Dendritic cell treated with granulocyte-macrophage colony-stimulating factor and Interleukin-4, amounts not matched to agents 40 ng/mL and 50 ng/mL, for 4 days (primary cell): ENCODE results near the gene AP4S1.

Experiments used
- H3K27ac Mint-ChIP-seq: one replicate; pipeline ENCODE4 v1.8.0; 2022; ENCODE audit warnings: mild to moderate bottlenecking, mixed read lengths
- H3K27me3 Mint-ChIP-seq: one replicate; pipeline ENCODE4 v1.8.0; 2022; ENCODE audit warnings: mild to moderate bottlenecking, mixed read lengths
- H3K36me3 Mint-ChIP-seq: one replicate; pipeline ENCODE4 v1.8.0; 2022; ENCODE audit warnings: low read depth, mixed read lengths
- H3K4me1 Mint-ChIP-seq: one replicate; pipeline ENCODE4 v1.8.0; 2022; ENCODE audit warnings: low read depth, mixed read lengths
- H3K4me3 Mint-ChIP-seq: one replicate; pipeline ENCODE4 v1.8.0; 2022; ENCODE audit warnings: mild to moderate bottlenecking, moderate library complexity, mixed read lengths
- H3K9me3 Mint-ChIP-seq: one replicate; pipeline ENCODE4 v1.8.0; 2022; ENCODE audit warnings: mixed read lengths
- intact Hi-C: fragments of 100-400 bp; cut with micrococcal nuclease; formaldehyde crosslinking; loops from one replicate; pipeline ENCODE4 v1.15.0; 2022

Gene AP4S1

DNA sequence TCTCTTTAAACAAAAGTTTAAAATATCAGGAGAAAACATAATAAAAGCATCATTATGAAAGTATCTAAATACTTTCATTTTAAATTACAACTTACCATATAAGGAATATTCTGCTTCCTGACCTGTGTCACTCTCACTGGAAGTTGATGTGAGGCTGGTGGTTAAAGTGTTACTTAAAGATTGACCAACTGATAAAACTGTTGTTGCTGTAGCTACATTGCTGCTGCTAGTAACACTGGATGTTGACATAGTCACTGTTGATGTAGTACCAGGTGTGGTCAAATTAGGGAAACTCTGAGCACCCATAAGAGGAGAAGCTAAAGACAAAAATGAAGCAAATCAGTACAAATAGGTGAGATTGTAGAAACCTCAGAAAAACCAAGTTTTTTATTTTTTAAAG lies 102.2 kb downstream of the AP4S1 start:
- Mint-ChIP-seq H3K27me3 (no peaks in the 10 kb centered on the region), H3K4me1 (peaks cover 10% of the 10 kb centered on the region), H3K27ac (no peak overlapping the region), H3K36me3 (peaks cover 82% of the 10 kb centered on the region), H3K9me3 (no peaks in the 10 kb centered on the region), H3K4me3 (no peak overlapping the region)
- intact Hi-C loops = loop anchor here (10.0 kb wide), 1 partner anchor 227 kb away; no protein-coding TSS in a partner anchor

DNA sequence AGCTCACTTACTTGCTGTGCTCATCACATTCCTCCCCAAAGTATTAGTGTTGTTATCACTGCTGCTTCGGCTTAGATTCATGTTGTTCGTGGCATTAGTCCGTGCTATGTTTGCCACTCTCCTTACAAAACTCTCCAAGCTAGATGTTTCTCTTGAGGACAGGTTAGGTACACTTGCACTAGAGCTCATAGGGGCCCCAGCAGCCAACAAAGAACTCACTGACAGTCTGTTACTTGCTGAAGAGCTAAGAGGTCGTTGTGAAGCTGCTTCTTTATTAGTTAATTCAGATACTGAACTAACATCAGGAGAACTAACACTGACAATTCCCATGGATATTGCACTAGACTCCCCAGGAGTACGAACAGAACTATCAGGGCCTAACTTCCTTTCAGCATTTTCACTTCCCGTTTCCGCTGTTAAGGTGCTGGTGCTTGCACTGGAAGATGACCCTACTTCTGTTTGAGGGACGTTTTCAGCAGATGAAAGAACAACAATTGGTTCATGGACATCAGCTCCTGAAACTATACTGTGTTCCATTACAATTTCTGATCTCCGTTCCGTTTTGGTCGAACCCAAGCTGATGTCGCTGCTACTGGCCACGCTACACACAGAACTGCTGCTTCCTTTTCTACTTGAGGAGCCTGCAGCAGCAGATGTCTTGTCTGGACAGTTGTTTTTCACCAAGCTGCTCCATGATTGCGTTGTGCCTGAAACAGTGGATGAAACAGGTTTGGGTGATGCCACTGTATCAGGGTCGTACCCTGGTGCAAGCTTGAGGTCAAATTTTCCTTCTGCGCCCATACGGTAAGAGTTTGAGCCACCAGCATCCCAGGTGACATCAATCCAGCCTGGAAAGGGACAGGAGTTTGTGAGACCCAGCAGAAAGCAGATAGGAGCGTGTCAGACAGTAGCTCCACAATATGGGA lies 103.4 kb downstream of the AP4S1 start:
- intact Hi-C loops = loop anchor here (10.0 kb wide), 1 partner anchor 226 kb away; no protein-coding TSS in a partner anchor
- Mint-ChIP-seq H3K9me3 (no peaks in the 10 kb centered on the region), H3K27me3 (no peaks in the 10 kb centered on the region), H3K4me3 (no peak overlapping the region), H3K4me1 (peaks cover 10% of the 10 kb centered on the region), H3K36me3 (peaks cover 82% of the 10 kb centered on the region), H3K27ac (no peak overlapping the region)

DNA sequence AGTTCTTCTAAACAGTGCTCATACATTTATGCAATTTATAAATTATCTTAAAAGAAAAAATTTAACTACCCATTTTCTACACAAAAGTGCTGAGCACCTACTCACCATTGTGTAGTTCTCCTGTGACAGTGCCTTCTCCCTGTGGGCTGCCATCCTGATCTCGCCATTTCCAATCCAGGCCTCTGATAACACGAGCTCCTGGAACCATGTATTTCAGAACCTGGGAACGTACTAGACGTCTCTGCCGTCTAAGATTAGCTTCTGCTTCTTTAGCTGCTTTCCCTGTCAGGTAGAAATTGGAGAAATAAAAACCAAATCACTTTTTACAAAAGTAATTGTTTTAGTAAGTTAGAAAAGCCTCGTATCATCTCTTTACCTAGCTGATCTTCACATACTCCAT lies 107.7 kb downstream of the AP4S1 start:
- Mint-ChIP-seq H3K36me3 (peaks cover 83% of the 10 kb centered on the region), H3K27ac (no peak overlapping the region), H3K4me1 (peaks cover 10% of the 10 kb centered on the region), H3K4me3 (no peak overlapping the region), H3K27me3 (no peaks in the 10 kb centered on the region), H3K9me3 (no peaks in the 10 kb centered on the region)
- intact Hi-C loops = no loop called here

DNA sequence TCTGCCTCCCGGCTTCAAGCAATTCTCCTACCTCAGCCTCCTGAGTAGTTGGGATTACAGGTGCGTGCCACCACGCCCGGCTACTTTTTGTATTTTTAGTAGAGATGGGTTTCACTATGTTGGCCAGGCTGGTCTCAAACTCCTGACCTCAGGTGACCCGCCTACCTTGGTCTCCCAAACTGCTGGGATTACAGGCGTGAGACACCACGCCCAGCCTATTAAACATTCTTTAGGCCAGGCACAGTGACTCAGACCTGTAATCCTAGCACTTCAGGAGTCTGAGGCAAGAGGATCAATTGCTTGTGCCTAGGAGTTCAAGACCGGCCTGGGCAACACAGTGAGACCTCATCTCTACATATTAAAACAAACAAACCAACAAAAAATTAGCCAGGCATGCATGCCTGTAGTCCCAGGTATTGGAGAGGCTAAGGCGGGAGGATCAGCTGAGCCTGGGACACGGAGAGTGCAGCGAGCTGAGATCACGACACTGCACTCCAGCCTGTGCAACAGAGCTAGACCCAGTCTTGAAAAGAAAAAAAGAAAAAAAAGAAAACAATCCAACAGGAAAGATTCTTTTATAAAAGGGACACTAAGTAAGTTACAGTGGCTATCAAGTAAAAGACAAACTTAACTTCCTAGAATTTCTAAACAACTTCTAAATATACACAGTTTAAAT lies 111.9 kb downstream of the AP4S1 start:
- Mint-ChIP-seq H3K9me3 (no peaks in the 10 kb centered on the region), H3K27ac (no peak overlapping the region), H3K36me3 (peaks cover 72% of the 10 kb centered on the region), H3K4me3 (no peak overlapping the region), H3K4me1 (no peaks in the 10 kb centered on the region), H3K27me3 (no peaks in the 10 kb centered on the region)
- intact Hi-C loops = no loop called here

DNA sequence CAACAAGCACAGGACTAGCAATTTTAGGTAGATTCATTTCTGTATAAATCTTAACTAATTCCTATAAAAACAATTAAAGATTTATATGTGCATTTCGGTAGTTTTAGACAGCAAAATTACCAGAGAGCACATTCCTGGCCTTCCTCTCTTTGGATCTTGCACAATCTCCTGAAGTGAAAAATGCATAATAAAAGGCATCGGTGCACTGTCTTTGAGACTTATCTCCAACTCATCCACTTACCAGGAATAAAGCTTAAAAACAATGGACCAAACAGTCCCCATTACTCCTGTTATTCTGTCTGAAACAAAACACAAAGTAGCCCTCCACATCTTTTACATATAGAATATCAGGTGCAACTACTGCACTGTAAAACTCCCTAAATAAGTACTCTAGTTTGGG lies 112.9 kb downstream of the AP4S1 start:
- Mint-ChIP-seq H3K27ac (no peak overlapping the region), H3K9me3 (no peaks in the 10 kb centered on the region), H3K4me1 (no peaks in the 10 kb centered on the region), H3K27me3 (no peaks in the 10 kb centered on the region), H3K36me3 (peaks cover 64% of the 10 kb centered on the region), H3K4me3 (no peak overlapping the region)
- intact Hi-C loops = no loop called here

DNA sequence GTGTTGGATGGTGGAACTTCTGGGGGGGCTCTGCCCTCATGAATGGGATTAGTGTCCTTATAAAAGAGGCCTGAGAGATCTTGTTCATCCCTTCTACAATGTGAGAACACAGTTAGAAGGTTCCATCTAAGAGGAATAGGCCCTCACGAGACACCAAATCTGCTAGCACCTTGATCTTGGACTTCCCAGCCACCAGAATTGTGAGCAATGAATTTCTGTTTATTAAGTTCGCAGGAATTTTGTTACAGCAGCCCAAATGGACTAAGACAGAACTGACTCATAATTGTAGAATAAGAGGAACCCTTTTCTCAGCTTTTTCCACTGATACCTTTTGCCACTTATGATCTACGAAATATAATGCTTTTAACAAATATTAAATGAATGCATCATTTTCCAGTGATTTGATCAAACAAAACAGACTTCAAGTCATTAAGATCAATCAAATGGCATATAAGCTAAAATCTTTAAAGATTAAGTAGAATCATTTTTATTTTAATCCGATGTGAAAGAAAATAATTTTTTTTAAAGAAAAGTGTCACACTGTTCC lies 113.9 kb downstream of the AP4S1 start:
- Mint-ChIP-seq H3K4me3 (no peak overlapping the region), H3K9me3 (no peaks in the 10 kb centered on the region), H3K36me3 (peaks cover 65% of the 10 kb centered on the region), H3K4me1 (no peaks in the 10 kb centered on the region), H3K27ac (no peak overlapping the region), H3K27me3 (no peaks in the 10 kb centered on the region)
- intact Hi-C loops = no loop called here

DNA sequence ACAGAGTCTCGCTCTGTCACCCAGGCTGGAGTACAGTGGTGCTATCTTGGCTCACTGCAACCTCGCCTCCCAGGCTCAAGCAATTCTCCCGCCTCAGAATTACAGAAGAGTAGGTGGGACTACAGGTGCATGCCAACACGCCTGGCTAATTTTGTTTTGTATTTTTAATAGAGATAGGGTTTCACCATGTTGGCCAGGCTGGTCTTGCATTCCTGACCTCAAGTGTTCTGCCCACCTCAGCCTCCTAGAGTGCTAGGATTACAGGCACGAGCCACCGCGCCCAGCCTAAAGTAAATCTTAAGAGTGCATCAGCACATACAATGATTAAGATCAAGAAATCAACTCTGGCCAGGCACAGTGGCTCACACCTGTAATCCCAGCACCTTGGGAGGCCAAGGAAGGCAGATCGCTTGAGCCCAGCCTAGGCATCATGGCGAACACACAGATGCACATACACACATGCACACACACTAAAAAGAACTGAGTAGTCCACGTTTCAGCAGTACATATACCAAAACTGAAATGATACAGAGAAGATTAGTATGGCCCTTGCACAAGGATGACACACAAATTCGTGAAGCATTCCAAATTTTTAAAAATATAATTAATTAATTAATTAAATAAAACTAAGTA lies 117.1 kb downstream of the AP4S1 start:
- H3K4me1 Mint-ChIP-seq = no peaks in the 10 kb centered on the region
- no peak overlapping the region for H3K4me3 Mint-ChIP-seq
- intact Hi-C loops = loop anchor here (5.0 to 10.0 kb wide), 2 partner anchors 35 to 428 kb away; no protein-coding TSS in a partner anchor
- H3K36me3 Mint-ChIP-seq = peaks cover 62% of the 10 kb centered on the region
- H3K27ac Mint-ChIP-seq = no peak overlapping the region
- no peaks in the 10 kb centered on the region for H3K9me3 Mint-ChIP-seq
- no peaks in the 10 kb centered on the region for H3K27me3 Mint-ChIP-seq
